Natural killer cell treated with Interleukin-12 subunit alpha and Interleukin-12 subunit beta and Interleukin-15 and Interleukin-18, amount 100 ng/mL, for 72 hours (primary cell): ENCODE results near the gene REC8. TPM values are rescaled to one million over a fixed set of nuclear protein-coding genes. Genes with fewer than 3 reads are reported as not detected.

Experiments used
- ATAC-seq, 2 donors: fragments of 150-1000 bp; cut with Tn5 transposase in 1 of 2; sonication (Bioruptor Pico), chemical (Tn5 transposase) in 1 of 2; 2 replicates each; pipeline ENCODE4 v1.10.0; 2021
- DNase-seq: peaks from one replicate; pipeline ENCODE4 v3.0.0; 2022; ENCODE audit warnings: low spot score
- H3K27ac Mint-ChIP-seq, 2 donors: 1 replicate in 1 of 2; 2 replicates in 1 of 2; pipeline ENCODE4 v1.8.0; 2022; ENCODE audit warnings: mixed read lengths in 2 of 2, mild to moderate bottlenecking in 1 of 2, moderate library complexity in 1 of 2
- H3K27me3 Mint-ChIP-seq, 2 donors: 1 replicate in 1 of 2; 2 replicates in 1 of 2; pipeline ENCODE4 v1.8.0; 2022; ENCODE audit warnings: mixed read lengths in 2 of 2
- H3K36me3 Mint-ChIP-seq: one replicate; pipeline ENCODE4 v1.8.0; 2022; ENCODE audit warnings: mixed read lengths
- H3K4me1 Mint-ChIP-seq, 2 donors: 1 replicate in 1 of 2; 2 replicates in 1 of 2; pipeline ENCODE4 v1.8.0; 2022; ENCODE audit warnings: low read depth in 2 of 2, mixed read lengths in 2 of 2, mild to moderate bottlenecking in 1 of 2
- H3K4me3 Mint-ChIP-seq: one replicate; pipeline ENCODE4 v1.8.0; 2022; ENCODE audit warnings: mixed read lengths
- H3K9me3 Mint-ChIP-seq: 2 replicates; pipeline ENCODE4 v1.8.0; 2022; ENCODE audit warnings: mixed read lengths
- total RNA-seq, 2 donors: library from RNA; stranded (reverse); gene quantifications; one replicate each; pipeline ENCODE4 v1.2.3, GENCODE V29; 2022

REC8 gene
- total RNA-seq, 2 donors from 2014 or later, result 52.1 to 85.9 TPM

DNA sequence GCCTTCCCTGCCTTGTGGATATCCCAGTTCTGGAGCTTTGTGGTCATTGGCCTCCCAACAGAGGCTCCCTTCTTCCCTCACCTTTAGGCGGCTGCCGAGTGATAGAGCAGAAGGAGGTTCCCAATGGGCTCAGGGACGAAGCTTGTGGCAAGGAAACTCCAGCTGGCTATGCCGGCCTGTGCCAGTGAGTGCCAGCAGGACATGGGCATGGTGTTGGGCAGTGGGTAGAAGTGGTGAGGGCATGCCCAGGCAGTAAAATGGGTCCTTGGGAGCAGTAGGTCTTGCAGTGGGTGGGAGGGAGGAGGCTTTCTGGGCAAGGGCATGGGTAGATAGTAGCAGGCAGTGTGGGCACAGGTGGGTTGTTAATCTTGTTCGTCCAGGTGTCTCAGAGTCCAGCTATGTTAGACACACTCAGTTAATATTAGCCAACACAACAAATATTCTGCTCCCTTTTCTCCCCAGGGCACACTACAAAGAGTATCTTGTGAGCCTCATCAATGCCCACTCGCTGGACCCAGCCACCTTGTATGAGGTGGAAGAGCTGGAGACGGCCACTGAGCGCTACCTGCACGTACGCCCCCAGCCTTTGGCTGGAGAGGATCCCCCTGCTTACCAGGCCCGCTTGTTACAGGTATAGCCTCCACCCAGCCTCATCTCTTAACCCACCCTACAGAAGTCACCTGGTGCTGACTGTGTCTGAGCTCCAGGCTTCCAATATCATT, 11.9 kb upstream of the REC8 start:
- Mint-ChIP-seq H3K36me3 (peaks cover 23% of the 10 kb centered on the region), H3K4me1 (peaks cover 26 to 41% of the 10 kb centered on the region in 2 donors)

DNA sequence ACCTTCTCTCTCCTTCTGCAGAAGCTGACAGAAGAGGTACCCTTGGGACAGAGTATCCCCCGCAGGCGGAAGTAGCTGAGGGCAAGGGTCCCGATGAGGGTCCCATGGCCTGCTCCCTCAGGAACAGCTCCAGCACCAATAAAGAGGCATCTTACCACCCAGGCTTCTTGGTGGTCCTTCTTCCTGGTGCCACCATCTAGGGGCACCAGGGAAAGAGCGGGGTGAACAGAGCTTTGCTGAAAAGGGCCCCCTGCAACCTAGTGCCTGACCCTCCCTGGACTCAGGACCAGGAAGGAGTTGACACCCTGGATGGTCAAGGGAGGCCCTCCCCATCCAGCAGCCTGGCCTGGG, 11.4 kb upstream of the REC8 start:
- Mint-ChIP-seq H3K27ac (peak overlapping the region; percentile 95 to 97), H3K36me3 (peaks cover 21% of the 10 kb centered on the region), H3K4me1 (peaks cover 26 to 42% of the 10 kb centered on the region in 2 donors), H3K27me3 (no peaks in the 10 kb centered on the region), H3K9me3 (no peaks in the 10 kb centered on the region), H3K4me3 (no peak overlapping the region)
- DNase-seq (no peak), ATAC-seq (peak in 1 of 2 donors; percentile 1)

More for the DNA sequence above, 11.9 kb upstream of the REC8 start:
- ATAC-seq, result no peak
- H3K9me3 Mint-ChIP-seq, result no peaks in the 10 kb centered on the region
- no peak overlapping the region for H3K4me3 Mint-ChIP-seq
- no peaks in the 10 kb centered on the region for H3K27me3 Mint-ChIP-seq
- no peak for DNase-seq
- peak overlapping the region; percentile 95 to 97 for H3K27ac Mint-ChIP-seq

- Mint-ChIP-seq H3K27me3 (no peaks in the 10 kb centered on the region), H3K9me3 (no peaks in the 10 kb centered on the region), H3K36me3 (peaks cover 15% of the 10 kb centered on the region), H3K4me3 (peak within 1 kb of the TSS; percentile 96), H3K4me1 (peaks cover 26 to 41% of the 10 kb centered on the region in 2 donors), H3K27ac (peak within 1 kb of the TSS; percentile 95 to 97)
- DNase-seq (peak; percentile 96), ATAC-seq (peak; percentile 91 to 93)
Observed at GRCh38 chr14:24160850-24161804, 10.8 kb upstream of the REC8 start, which contains the start of gene IRF9. IRF9 (plus strand) TSS chr14:24161265; CDS start chr14:24162145, 880 bp downstream.

GRCh38 chr14:24162093-24162492, 9.8 kb upstream of the REC8 start:
- peaks cover 9% of the 10 kb centered on the region for H3K36me3 Mint-ChIP-seq

DNA sequence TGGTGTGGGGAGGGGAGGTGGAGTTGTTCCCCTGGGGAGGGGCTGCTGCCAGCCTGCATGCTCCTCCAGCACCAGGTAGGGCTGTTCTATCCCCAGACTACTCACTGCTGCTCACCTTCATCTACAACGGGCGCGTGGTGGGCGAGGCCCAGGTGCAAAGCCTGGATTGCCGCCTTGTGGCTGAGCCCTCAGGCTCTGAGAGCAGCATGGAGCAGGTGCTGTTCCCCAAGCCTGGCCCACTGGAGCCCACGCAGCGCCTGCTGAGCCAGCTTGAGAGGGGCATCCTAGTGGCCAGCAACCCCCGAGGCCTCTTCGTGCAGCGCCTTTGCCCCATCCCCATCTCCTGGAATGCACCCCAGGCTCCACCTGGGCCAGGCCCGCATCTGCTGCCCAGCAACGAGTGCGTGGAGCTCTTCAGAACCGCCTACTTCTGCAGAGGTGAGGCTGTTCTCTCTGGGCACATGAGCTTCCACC, 7.3 kb upstream of the REC8 start:
- ATAC-seq (no peak), DNase-seq (no peak)
- peaks cover 22% of the 10 kb centered on the region for H3K36me3 Mint-ChIP-seq
- peaks cover 39 to 49% of the 10 kb centered on the region in 2 donors for H3K4me1 Mint-ChIP-seq
- H3K9me3 Mint-ChIP-seq, result no peaks in the 10 kb centered on the region
- peak overlapping the region; percentile 38 for H3K4me3 Mint-ChIP-seq
- peak overlapping the region; percentile 64 to 71 for H3K27ac Mint-ChIP-seq
- H3K27me3 Mint-ChIP-seq, result no peaks in the 10 kb centered on the region

More at GRCh38 chr14:24162093-24162492, 9.8 kb upstream of the REC8 start:
- Mint-ChIP-seq H3K9me3 (no peaks in the 10 kb centered on the region), H3K4me3 (peak overlapping the region; percentile 96), H3K27ac (peak overlapping the region; percentile 95 to 97), H3K4me1 (peaks cover 26 to 38% of the 10 kb centered on the region in 2 donors), H3K27me3 (no peaks in the 10 kb centered on the region)
- DNase-seq (no peak), ATAC-seq (no peak)

GRCh38 chr14:24165785-24166184, 6.1 kb upstream of the REC8 start:
- ATAC-seq (no peak), DNase-seq (no peak)
- H3K4me1 Mint-ChIP-seq, result peaks cover 33 to 51% of the 10 kb centered on the region in 2 donors
- no peak overlapping the region for H3K4me3 Mint-ChIP-seq
- H3K27ac Mint-ChIP-seq, result peak overlapping the region in 1 of 2 donors; percentile 71
- no peaks in the 10 kb centered on the region for H3K27me3 Mint-ChIP-seq
- H3K36me3 Mint-ChIP-seq, result peaks cover 24% of the 10 kb centered on the region
- H3K9me3 Mint-ChIP-seq, result no peaks in the 10 kb centered on the region

DNA sequence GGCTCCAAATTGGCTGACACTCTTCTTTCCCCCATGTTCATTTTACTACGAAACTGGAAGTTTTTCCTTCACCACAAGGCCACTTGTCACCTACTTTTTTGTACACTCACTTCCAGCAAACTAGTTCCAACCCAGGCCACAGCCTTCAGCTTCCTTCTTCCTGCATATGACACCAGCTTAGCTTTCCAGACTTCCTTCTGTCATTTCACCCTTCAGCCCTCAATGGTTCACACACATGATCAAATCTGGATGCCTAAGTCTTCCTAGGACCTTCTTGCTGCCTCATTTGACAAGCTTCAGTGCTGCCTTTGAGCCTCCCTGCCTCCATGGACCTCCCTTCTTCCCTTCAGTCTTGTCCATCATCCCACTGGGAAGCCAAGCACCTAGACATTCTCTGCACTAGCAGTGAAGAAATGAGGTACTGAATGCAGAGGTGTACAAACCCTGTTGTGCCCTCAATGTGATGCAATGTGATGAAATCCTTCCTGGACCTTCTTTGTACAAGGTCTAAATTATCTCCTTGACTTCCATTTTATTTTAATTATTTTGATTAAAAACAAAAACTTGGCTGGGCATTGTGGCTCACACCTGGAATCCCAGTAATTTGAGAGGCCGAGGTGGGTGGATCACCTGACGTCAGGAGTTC, 4.3 kb upstream of the REC8 start:
- DNase-seq (no peak), ATAC-seq (no peak)
- Mint-ChIP-seq H3K27ac (peak overlapping the region; percentile 52 to 71), H3K27me3 (no peaks in the 10 kb centered on the region), H3K4me1 (peaks cover 27 to 44% of the 10 kb centered on the region in 2 donors), H3K4me3 (no peak overlapping the region), H3K9me3 (no peaks in the 10 kb centered on the region), H3K36me3 (peaks cover 24% of the 10 kb centered on the region)

DNA sequence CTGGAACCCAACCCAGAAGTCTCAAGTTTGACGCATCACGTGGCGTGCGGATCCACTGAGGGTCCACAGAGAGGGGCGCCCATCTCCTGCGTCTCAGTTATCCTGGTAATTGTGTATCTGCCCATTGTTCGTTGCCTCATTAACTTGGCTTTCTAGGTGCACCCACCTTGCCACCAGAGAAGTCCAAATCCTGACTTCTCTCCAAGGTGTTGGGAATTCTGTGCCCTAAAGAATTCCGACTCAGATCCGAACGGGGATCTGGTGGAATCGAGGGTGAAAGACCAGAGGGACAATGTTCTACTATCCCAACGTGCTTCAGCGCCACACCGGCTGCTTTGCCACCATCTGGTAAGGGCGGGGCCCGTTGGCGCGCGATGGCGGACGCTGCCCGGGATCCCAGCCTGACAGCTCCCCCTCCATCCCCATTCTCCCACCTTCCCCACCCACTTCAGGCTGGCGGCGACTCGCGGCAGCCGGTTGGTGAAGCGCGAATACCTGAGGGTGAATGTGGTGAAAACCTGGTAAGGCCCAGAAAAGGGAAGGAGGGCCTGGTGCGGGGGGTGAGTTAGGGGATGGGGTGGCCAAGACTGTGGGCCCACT, 481 bp downstream of the REC8 start:
- Mint-ChIP-seq H3K4me1 (peaks cover 18 to 20% of the 10 kb centered on the region in 2 donors), H3K27ac (peak overlapping the region in 1 of 2 donors; percentile 56)
- ATAC-seq, result no peak

GRCh38 chr14:24172871-24173281, 996 bp downstream of the REC8 start:
- H3K27ac Mint-ChIP-seq, result peak overlapping the region in 1 of 2 donors; percentile 56
- H3K4me1 Mint-ChIP-seq, result peaks cover 13 to 16% of the 10 kb centered on the region in 2 donors
- H3K27me3 Mint-ChIP-seq, result no peaks in the 10 kb centered on the region
- H3K36me3 Mint-ChIP-seq, result peaks cover 8% of the 10 kb centered on the region
- H3K4me3 Mint-ChIP-seq, result peak overlapping the region; percentile 44
- no peak for DNase-seq
- no peaks in the 10 kb centered on the region for H3K9me3 Mint-ChIP-seq
- ATAC-seq, result no peak

More for the DNA sequence above, 481 bp downstream of the REC8 start:
- no peak for DNase-seq
- peaks cover 13% of the 10 kb centered on the region for H3K36me3 Mint-ChIP-seq
- peak overlapping the region; percentile 81 for H3K4me3 Mint-ChIP-seq
- H3K9me3 Mint-ChIP-seq, result no peaks in the 10 kb centered on the region
- H3K27me3 Mint-ChIP-seq, result no peaks in the 10 kb centered on the region

DNA sequence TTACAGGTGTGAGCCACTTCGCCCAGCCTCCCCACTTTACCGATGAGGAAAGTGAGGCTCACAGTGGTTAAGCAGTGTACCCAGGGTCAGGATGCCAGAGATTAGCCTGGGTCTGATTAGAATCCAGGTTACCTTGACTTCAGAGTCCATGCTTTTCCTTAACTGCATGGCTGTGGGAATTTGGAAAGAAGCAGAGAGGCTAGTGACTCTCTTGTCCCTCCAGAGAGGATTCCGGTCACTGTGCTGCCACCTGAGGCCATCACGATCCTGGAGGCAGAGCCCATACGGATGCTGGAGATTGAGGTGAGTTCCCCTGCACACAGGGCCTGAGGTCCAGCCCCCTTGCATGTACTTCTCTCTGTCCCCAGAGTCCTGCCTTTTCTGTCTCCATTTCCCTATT, 4.7 kb downstream of the REC8 start:
- peaks cover 1 to 15% of the 10 kb centered on the region in 2 donors for H3K4me1 Mint-ChIP-seq
- H3K36me3 Mint-ChIP-seq, result peaks cover 6% of the 10 kb centered on the region
- no peaks in the 10 kb centered on the region for H3K27me3 Mint-ChIP-seq
- no peak overlapping the region for H3K27ac Mint-ChIP-seq
- H3K9me3 Mint-ChIP-seq, result no peaks in the 10 kb centered on the region
- no peak for ATAC-seq
- H3K4me3 Mint-ChIP-seq, result no peak overlapping the region
- no peak for DNase-seq

- Mint-ChIP-seq H3K4me1 (peaks cover 0 to 11% of the 10 kb centered on the region in 2 donors), H3K27me3 (no peaks in the 10 kb centered on the region), H3K9me3 (no peaks in the 10 kb centered on the region), H3K27ac (no peak overlapping the region), H3K4me3 (no peak overlapping the region), H3K36me3 (peaks cover 6% of the 10 kb centered on the region)
- ATAC-seq, result no peak
- no peak for DNase-seq
Observed at GRCh38 chr14:24177041-24177825, 5.4 kb downstream of the REC8 start.

DNA sequence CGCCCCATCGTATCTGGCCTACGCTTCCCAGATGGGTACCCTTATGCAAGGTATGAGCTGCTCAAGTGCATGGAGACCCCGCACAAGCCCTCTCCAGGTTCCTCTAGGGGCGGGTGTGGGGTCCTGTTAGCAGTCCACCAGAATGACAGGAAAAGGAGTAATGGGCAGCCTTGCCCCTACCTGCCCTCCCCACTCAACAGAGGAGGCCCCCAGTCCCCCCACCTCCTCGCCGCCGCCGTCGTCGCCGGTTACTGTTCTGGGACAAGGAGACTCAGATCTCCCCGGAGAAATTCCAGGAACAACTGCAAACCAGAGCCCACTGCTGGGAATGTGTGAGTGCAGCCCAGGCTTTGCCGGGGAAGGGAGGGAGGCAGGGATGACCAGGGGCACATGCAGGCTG, 6.0 kb downstream of the REC8 start:
- H3K36me3 Mint-ChIP-seq, result peaks cover 6% of the 10 kb centered on the region
- no peak overlapping the region for H3K4me3 Mint-ChIP-seq
- H3K4me1 Mint-ChIP-seq, result peaks cover 0 to 16% of the 10 kb centered on the region in 2 donors
- H3K27ac Mint-ChIP-seq, result no peak overlapping the region
- DNase-seq (no peak), ATAC-seq (no peak)
- no peaks in the 10 kb centered on the region for H3K9me3 Mint-ChIP-seq
- H3K27me3 Mint-ChIP-seq, result no peaks in the 10 kb centered on the region
